ENCODE results near the gene USP21. TPM values are rescaled to one million over a fixed set of nuclear protein-coding genes. Genes with fewer than 3 reads are reported as not detected.

The USP21 gene
- total and polyA plus RNA-seq, 9 donors = 16.7 to 41.9 (median 36.2) TPM

GRCh38 chr1:161182214-161182613 lies 22.9 kb downstream of the USP21 start:
- no peak for TF ChIP-seq POLR2A (IDR thresholded peaks at IDR 0.05)
- no peak for TF ChIP-seq EP300 (IDR thresholded peaks at IDR 0.05)
- TF ChIP-seq, protein P1, sequence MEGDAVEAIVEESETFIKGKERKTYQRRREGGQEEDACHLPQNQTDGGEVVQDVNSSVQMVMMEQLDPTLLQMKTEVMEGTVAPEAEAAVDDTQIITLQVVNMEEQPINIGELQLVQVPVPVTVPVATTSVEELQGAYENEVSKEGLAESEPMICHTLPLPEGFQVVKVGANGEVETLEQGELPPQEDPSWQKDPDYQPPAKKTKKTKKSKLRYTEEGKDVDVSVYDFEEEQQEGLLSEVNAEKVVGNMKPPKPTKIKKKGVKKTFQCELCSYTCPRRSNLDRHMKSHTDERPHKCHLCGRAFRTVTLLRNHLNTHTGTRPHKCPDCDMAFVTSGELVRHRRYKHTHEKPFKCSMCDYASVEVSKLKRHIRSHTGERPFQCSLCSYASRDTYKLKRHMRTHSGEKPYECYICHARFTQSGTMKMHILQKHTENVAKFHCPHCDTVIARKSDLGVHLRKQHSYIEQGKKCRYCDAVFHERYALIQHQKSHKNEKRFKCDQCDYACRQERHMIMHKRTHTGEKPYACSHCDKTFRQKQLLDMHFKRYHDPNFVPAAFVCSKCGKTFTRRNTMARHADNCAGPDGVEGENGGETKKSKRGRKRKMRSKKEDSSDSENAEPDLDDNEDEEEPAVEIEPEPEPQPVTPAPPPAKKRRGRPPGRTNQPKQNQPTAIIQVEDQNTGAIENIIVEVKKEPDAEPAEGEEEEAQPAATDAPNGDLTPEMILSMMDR (IDR thresholded peaks at IDR 0.05) = no peak
- intact Hi-C loops (cut with DNase I) = no loop called here
- Histone ChIP-seq H3K27ac (no peak overlapping the region), H3K27me3 (no peaks in the 10 kb centered on the region), H3K4me3 (no peak overlapping the region), H3K36me3 (no peaks in the 10 kb centered on the region), H3K4me1 (ENCODE audit: insufficient read depth) (peaks cover 2% of the 10 kb centered on the region), H3K9me3 (no peaks in the 10 kb centered on the region)
- WGBS, 3 donors = 92 to 100% (median 96%) methylated on average over 1 of the region's 1 CpG
- peak in 1 of 5 donors; percentile 2 for DNase-seq

GRCh38 chr1:161185282-161185682 lies 26.0 kb downstream of the USP21 start:
- Histone ChIP-seq H3K36me3 (no peaks in the 10 kb centered on the region), H3K9me3 (no peaks in the 10 kb centered on the region), H3K27ac (peak overlapping the region in 1 of 2 donors; percentile 9), H3K27me3 (no peaks in the 10 kb centered on the region), H3K4me3 (no peak overlapping the region), H3K4me1 (ENCODE audit: insufficient read depth) (peaks cover 2% of the 10 kb centered on the region)
- peak in 2 of 5 donors; percentile 45 to 63 for DNase-seq
- intact Hi-C loops (cut with DNase I) = no loop called here
- TF ChIP-seq EP300 (IDR thresholded peaks at IDR 0.05) (no peak), POLR2A (IDR thresholded peaks at IDR 0.05) (no peak)
- TF ChIP-seq, protein P1 (IDR thresholded peaks at IDR 0.05) = no peak
- 2 to 6% (median 6%) methylated on average over 3 of the region's 3 CpGs for WGBS, 3 donors

DNA sequence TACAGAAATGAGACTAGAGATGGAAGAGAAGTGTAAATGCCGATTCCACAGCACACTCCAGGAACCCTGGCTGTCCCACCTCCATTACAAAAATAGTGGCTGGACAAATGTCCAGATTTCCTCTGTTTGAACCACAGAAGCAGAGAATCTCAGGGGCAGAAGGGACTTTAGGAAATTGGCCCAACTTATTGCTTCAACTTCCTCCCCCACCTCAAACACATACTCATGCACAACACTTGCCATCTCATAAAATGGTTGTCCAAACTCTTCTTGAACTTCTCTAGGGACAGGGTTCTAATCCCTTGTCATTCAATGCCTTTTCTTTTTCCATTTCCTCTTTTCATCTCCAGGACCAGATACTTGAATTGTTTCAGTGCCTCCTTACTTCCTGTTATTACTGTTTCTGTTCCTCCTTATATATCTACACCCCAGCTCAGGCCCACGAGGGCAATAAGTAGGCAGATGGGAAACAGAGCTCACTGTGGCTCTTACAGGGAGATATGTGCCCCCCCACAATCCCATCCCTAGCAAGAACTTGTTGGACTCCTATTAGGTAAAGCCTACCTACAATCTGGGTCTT lies 26.5 kb downstream of the USP21 start:
- H3K27ac ChIP-seq = peak overlapping the region in 1 of 2 donors; percentile 9
- H3K36me3 ChIP-seq = no peaks in the 10 kb centered on the region
- intact Hi-C loops (cut with DNase I) = no loop called here
- H3K4me3 ChIP-seq = no peak overlapping the region
- 18 to 33% (median 27%) methylated on average over 2 of the region's 2 CpGs for WGBS, 3 donors
- H3K27me3 ChIP-seq = no peaks in the 10 kb centered on the region
- no peak for DNase-seq
- TF ChIP-seq, protein P1 (IDR thresholded peaks at IDR 0.05) = no peak
- TF ChIP-seq POLR2A (IDR thresholded peaks at IDR 0.05) (no peak), EP300 (IDR thresholded peaks at IDR 0.05) (no peak)
- H3K4me1 ChIP-seq (ENCODE audit: insufficient read depth) = peaks cover 2% of the 10 kb centered on the region
- H3K9me3 ChIP-seq = no peaks in the 10 kb centered on the region

- 60 to 69% (median 65%) methylated on average over 3 of the region's 3 CpGs for WGBS, 3 donors
- H3K4me1 ChIP-seq (ENCODE audit: insufficient read depth) = peaks cover 2% of the 10 kb centered on the region
- peak in 1 of 5 donors; percentile 31 for DNase-seq
These were observed 28.0 kb downstream of the USP21 start for GRCh38 chr1:161187311-161187710.

More at GRCh38 chr1:161187311-161187710, 28.0 kb downstream of the USP21 start:
- TF ChIP-seq, protein P1 (IDR thresholded peaks at IDR 0.05) = no peak
- TF ChIP-seq EP300 (IDR thresholded peaks at IDR 0.05) = no peak
- TF ChIP-seq POLR2A (IDR thresholded peaks at IDR 0.05) = no peak
- intact Hi-C loops (cut with DNase I) = no loop called here
- Histone ChIP-seq H3K4me3 (no peak overlapping the region), H3K27me3 (no peaks in the 10 kb centered on the region), H3K9me3 (no peaks in the 10 kb centered on the region), H3K27ac (no peak overlapping the region), H3K36me3 (no peaks in the 10 kb centered on the region)

All from ovary (tissue), 9 donors.